ENCODE measurements around the gene SLC8A2. TPM values are rescaled to one million over a fixed set of nuclear protein-coding genes. Genes with fewer than 3 reads are reported as not detected.

SLC8A2 gene
- total RNA-seq, 5 donors from 2014 or later (not counting 1 experiment from before 2014, with no cell fraction given), result not detected

DNA sequence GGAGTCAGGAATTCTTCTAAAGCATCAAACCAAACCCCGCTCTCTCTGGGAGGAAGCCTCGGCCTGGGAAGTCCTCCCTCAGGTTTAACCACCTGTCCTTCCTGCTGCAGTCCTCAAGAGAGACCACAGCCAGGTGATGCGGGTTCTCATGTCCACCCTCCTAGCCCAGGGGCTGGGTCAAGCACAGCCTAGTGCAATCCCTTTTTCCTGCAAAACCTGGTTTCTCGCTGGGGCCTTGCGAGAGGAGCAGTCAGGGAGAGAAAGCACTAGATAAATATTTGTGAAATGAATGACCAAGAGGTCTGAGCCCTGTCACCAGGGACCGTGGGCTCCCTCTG, 2.4 kb downstream of the SLC8A2 start:
- no peak for DNase-seq
- no peak overlapping the region for H3K27ac Mint-ChIP-seq
- Histone ChIP-seq H3K27ac (ENCODE audit: low read length) (no peak overlapping the region), H3K4me3 (ENCODE audit: control insufficient read depth in 1 of 2, extremely low read depth in 1 of 2, low read length in 1 of 2) (no peak overlapping the region), H3K9me3 (no peaks in the 10 kb centered on the region), H3K27me3 (replicated peaks in 1 of 2; ENCODE audit: control insufficient read depth in 2 of 2, extremely low read depth in 1 of 2, insufficient read depth in 2 of 2, low read length in 1 of 2) (peaks cover 2 to 85% of the 10 kb centered on the region in 2 experiments), H3K4me1 (ENCODE audit: control insufficient read depth in 1 of 2, extremely low read depth in 1 of 2, insufficient read depth in 2 of 2, low read length in 2 of 2) (peaks cover 2 to 17% of the 10 kb centered on the region in 2 experiments), H3K36me3 (ENCODE audit: control insufficient read depth in 2 of 2, extremely low read depth in 1 of 2, insufficient read depth in 1 of 2, low read length in 1 of 2) (no peaks in the 10 kb centered on the region)
- peaks cover 6 to 13% (median 12%) of the 10 kb centered on the region in 3 donors for H3K4me1 Mint-ChIP-seq
- ChIA-PET CTCF (no interaction called here), POLR2A (no interaction called here)
- WGBS (ENCODE audit: insufficient coverage), result 43% methylated on average over 2 of the region's 6 CpGs
- peaks cover 29 to 67% of the 10 kb centered on the region in 2 donors for H3K27me3 Mint-ChIP-seq
- H3K36me3 Mint-ChIP-seq, result no peaks in the 10 kb centered on the region
- no peaks in the 10 kb centered on the region for H3K9me3 Mint-ChIP-seq
- H3K4me3 Mint-ChIP-seq, result no peak overlapping the region
- no peak for ATAC-seq (replicated peaks in 1 of 4)

DNA sequence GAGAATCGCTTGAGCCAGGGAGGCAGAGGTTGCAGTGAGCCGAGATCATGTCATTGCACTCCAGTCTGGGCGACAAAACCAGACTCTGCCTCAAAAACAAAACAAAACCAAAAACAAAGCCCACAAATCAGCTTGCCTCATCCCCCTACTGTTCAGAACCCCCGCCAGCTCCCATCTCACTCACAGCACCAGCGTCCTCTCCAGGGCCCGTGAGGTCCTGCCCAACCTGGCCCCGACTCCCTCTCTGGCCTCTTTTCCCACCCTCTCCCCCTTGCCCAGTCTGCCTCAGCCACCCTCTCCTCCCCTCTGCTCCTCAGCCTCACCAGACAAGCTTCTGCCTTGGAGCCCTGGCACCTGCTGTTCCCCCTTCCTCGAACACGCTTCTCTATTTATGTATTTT, 3.8 kb downstream of the SLC8A2 start:
- H3K27me3 ChIP-seq (replicated peaks in 1 of 2; ENCODE audit: control insufficient read depth in 2 of 2, extremely low read depth in 1 of 2, insufficient read depth in 2 of 2, low read length in 1 of 2), result peaks cover 2 to 78% of the 10 kb centered on the region in 2 experiments
- no peak for DNase-seq
- ChIA-PET POLR2A (no interaction called here), CTCF (no interaction called here)
- Mint-ChIP-seq H3K27me3 (peaks cover 29 to 65% of the 10 kb centered on the region in 2 donors), H3K4me3 (no peak overlapping the region), H3K36me3 (no peaks in the 10 kb centered on the region), H3K9me3 (no peaks in the 10 kb centered on the region), H3K27ac (peak overlapping the region in 1 of 2 donors; percentile 46), H3K4me1 (peaks cover 6 to 13% (median 12%) of the 10 kb centered on the region in 3 donors)
- peaks cover 2 to 17% of the 10 kb centered on the region in 2 experiments for H3K4me1 ChIP-seq (ENCODE audit: control insufficient read depth in 1 of 2, extremely low read depth in 1 of 2, insufficient read depth in 2 of 2, low read length in 2 of 2)
- H3K4me3 ChIP-seq (ENCODE audit: control insufficient read depth in 1 of 2, extremely low read depth in 1 of 2, low read length in 1 of 2), result no peak overlapping the region
- H3K36me3 ChIP-seq (ENCODE audit: control insufficient read depth in 2 of 2, extremely low read depth in 1 of 2, insufficient read depth in 1 of 2, low read length in 1 of 2), result no peaks in the 10 kb centered on the region
- no peaks in the 10 kb centered on the region for H3K9me3 ChIP-seq
- ATAC-seq (replicated peaks in 1 of 4), result no peak
- WGBS (ENCODE audit: insufficient coverage), result 46% methylated on average over 9 of the region's 9 CpGs
- H3K27ac ChIP-seq (ENCODE audit: low read length), result no peak overlapping the region

DNA sequence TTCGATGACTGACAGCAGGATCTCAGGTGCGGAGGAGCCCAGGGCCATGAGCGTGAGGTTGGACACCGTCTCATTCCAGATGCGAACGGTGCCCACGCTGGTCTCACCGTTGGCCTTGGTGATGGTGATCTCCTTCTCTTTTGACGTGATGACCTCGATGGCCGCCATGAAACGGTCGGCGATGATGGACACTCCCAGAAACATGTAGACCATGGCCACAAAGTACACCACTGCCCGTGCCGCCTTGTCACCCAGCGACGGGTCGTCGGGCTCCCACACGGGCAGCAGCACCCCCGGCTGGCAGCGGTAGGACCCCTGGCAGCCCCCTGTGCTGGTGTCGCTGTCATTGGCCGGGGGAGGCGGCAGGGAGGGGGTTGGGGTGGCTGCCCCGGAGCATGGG, 5.7 kb downstream of the SLC8A2 start:
- CTCF ChIA-PET, result no interaction called here
- H3K4me1 Mint-ChIP-seq, result peaks cover 0 to 8% (median 4%) of the 10 kb centered on the region in 3 donors
- Histone ChIP-seq H3K27me3 (replicated peaks in 1 of 2; ENCODE audit: control insufficient read depth in 2 of 2, extremely low read depth in 1 of 2, insufficient read depth in 2 of 2, low read length in 1 of 2) (peaks cover 2 to 65% of the 10 kb centered on the region in 2 experiments), H3K4me3 (ENCODE audit: control insufficient read depth in 1 of 2, extremely low read depth in 1 of 2, low read length in 1 of 2) (no peak overlapping the region), H3K36me3 (ENCODE audit: control insufficient read depth in 2 of 2, extremely low read depth in 1 of 2, insufficient read depth in 1 of 2, low read length in 1 of 2) (no peaks in the 10 kb centered on the region), H3K9me3 (no peaks in the 10 kb centered on the region), H3K4me1 (ENCODE audit: control insufficient read depth in 1 of 2, extremely low read depth in 1 of 2, insufficient read depth in 2 of 2, low read length in 2 of 2) (peaks cover 0 to 2% of the 10 kb centered on the region in 2 experiments), H3K27ac (ENCODE audit: low read length) (no peak overlapping the region)
- DNase-seq (no peak), ATAC-seq (replicated peaks in 1 of 4) (no peak)
- peaks cover 29 to 61% of the 10 kb centered on the region in 2 donors for H3K27me3 Mint-ChIP-seq
- 91% methylated on average over 17 of the region's 27 CpGs for WGBS (ENCODE audit: insufficient coverage)
- H3K27ac Mint-ChIP-seq, result no peak overlapping the region
- H3K9me3 Mint-ChIP-seq, result no peaks in the 10 kb centered on the region
- POLR2A ChIA-PET, result no interaction called here
- no peak overlapping the region for H3K4me3 Mint-ChIP-seq
- H3K36me3 Mint-ChIP-seq, result no peaks in the 10 kb centered on the region

DNA sequence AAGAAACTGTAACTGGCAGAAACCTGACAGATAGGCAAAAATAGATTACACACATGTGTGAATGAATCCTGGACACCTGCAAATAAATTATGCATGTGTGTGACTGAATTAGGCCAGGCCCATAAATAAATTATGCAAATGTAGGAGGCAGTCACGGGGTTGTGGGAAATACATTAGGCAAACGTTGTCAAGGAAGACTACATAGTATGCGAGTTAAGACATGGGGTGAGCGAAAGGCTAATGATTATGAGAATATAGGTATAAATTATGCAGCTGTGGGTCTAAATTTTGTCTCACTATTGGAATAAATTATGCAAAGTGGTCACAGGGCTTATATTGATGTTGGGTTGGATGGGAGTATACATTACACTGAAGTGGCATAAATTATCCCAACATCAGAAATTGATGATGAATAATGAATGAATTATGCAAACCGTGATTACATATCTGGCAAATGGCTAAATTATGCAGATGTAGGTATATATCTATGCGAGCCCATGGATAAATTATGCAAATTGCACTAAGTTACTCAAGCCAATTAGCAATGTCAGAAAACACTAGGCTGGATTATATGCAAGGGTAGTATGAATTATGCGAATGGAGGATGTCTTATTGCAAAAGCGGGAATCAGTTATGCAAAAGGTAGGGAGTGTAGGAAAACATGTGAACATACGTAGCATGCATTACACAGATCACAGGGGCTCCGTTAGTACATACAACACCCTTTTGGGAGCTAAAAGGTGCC, 6.8 kb downstream of the SLC8A2 start:
- H3K4me3 Mint-ChIP-seq, result no peak overlapping the region
- 62% methylated on average over 3 of the region's 10 CpGs for WGBS (ENCODE audit: insufficient coverage)
- H3K27me3 ChIP-seq (replicated peaks in 1 of 2; ENCODE audit: control insufficient read depth in 2 of 2, extremely low read depth in 1 of 2, insufficient read depth in 2 of 2, low read length in 1 of 2), result peaks cover 0 to 65% of the 10 kb centered on the region in 2 experiments
- no peak overlapping the region for H3K27ac Mint-ChIP-seq
- no peak overlapping the region for H3K4me3 ChIP-seq (ENCODE audit: control insufficient read depth in 1 of 2, extremely low read depth in 1 of 2, low read length in 1 of 2)
- H3K4me1 Mint-ChIP-seq, result no peaks in the 10 kb centered on the region
- H3K27ac ChIP-seq (ENCODE audit: low read length), result no peak overlapping the region
- DNase-seq (no peak), ATAC-seq (replicated peaks in 1 of 4) (no peak)
- H3K9me3 ChIP-seq, result no peaks in the 10 kb centered on the region
- no peaks in the 10 kb centered on the region for H3K9me3 Mint-ChIP-seq
- ChIA-PET CTCF (no interaction called here), POLR2A (no interaction called here)
- peaks cover 18 to 50% of the 10 kb centered on the region in 2 donors for H3K27me3 Mint-ChIP-seq
- no peaks in the 10 kb centered on the region for H3K36me3 Mint-ChIP-seq
- no peaks in the 10 kb centered on the region for H3K4me1 ChIP-seq (ENCODE audit: control insufficient read depth in 1 of 2, extremely low read depth in 1 of 2, insufficient read depth in 2 of 2, low read length in 2 of 2)
- no peaks in the 10 kb centered on the region for H3K36me3 ChIP-seq (ENCODE audit: control insufficient read depth in 2 of 2, extremely low read depth in 1 of 2, insufficient read depth in 1 of 2, low read length in 1 of 2)

DNA sequence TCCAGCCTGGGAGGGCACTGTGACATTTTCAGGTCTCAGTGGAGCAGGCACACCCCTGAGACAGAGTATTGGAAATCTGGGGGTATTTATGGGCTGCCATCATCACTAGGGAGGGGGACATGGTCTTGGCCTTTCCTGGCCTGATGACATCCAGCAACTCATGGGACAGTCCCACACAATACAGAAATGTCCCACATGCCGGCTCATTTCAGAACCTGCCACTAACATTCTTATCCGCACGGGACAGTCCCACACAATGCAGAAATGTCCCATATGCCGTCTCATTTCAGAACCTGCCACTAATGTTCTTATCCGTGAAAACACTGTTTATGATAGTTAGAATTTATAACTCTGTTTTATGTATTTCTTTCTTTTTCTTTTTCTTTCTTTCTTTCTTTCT, 9.8 kb downstream of the SLC8A2 start:
- Histone ChIP-seq H3K27ac (ENCODE audit: low read length) (no peak overlapping the region), H3K27me3 (replicated peaks in 1 of 2; ENCODE audit: control insufficient read depth in 2 of 2, extremely low read depth in 1 of 2, insufficient read depth in 2 of 2, low read length in 1 of 2) (peaks cover 7 to 64% of the 10 kb centered on the region in 2 experiments), H3K4me3 (ENCODE audit: control insufficient read depth in 1 of 2, extremely low read depth in 1 of 2, low read length in 1 of 2) (no peak overlapping the region), H3K4me1 (ENCODE audit: control insufficient read depth in 1 of 2, extremely low read depth in 1 of 2, insufficient read depth in 2 of 2, low read length in 2 of 2) (no peaks in the 10 kb centered on the region), H3K9me3 (no peaks in the 10 kb centered on the region), H3K36me3 (ENCODE audit: control insufficient read depth in 2 of 2, extremely low read depth in 1 of 2, insufficient read depth in 1 of 2, low read length in 1 of 2) (no peaks in the 10 kb centered on the region)
- Mint-ChIP-seq H3K36me3 (no peaks in the 10 kb centered on the region), H3K4me3 (no peak overlapping the region), H3K27me3 (peaks cover 5 to 29% of the 10 kb centered on the region in 2 donors), H3K4me1 (peaks cover 0 to 2% (median 0%) of the 10 kb centered on the region in 3 donors), H3K27ac (no peak overlapping the region), H3K9me3 (no peaks in the 10 kb centered on the region)
- WGBS (ENCODE audit: insufficient coverage), result 100% methylated on average over 1 of the region's 5 CpGs
- POLR2A ChIA-PET, result no interaction called here
- CTCF ChIA-PET, result interaction anchor here in 1 of 2 donors (0.6 kb wide), 1 partner anchor 1556 kb away, joined by 5 read pairs; no protein-coding TSS in a partner anchor
- no peak for ATAC-seq (replicated peaks in 1 of 4)
- DNase-seq, result no peak

DNA sequence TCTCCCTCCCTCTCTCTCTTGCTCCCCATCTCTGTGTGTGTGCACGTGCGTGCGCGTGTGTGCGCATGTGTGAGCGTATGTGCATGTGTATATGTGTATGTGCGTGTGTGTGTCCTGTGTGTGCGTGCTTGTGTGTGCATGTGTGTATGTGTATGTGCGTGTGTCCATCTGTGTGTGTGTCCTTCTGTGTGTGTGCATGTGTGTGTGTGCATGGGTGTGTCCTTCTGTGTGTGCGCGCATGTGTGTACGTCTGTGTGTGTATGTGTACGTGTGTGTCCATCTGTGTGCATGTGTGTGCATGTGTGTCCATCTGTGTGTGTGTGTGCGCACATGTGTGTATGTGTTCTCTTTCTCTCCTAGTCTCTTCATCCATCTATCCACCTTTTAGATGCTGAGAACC, 12.2 kb downstream of the SLC8A2 start:
- no peaks in the 10 kb centered on the region for H3K36me3 ChIP-seq (ENCODE audit: control insufficient read depth in 2 of 2, extremely low read depth in 1 of 2, insufficient read depth in 1 of 2, low read length in 1 of 2)
- ATAC-seq (replicated peaks in 1 of 4) (no peak), DNase-seq (no peak)
- H3K36me3 Mint-ChIP-seq, result no peaks in the 10 kb centered on the region
- 90% methylated on average over 4 of the region's 14 CpGs for WGBS (ENCODE audit: insufficient coverage)
- peaks cover 0 to 2% (median 0%) of the 10 kb centered on the region in 3 donors for H3K4me1 Mint-ChIP-seq
- peaks cover 12 to 66% of the 10 kb centered on the region in 2 experiments for H3K27me3 ChIP-seq (replicated peaks in 1 of 2; ENCODE audit: control insufficient read depth in 2 of 2, extremely low read depth in 1 of 2, insufficient read depth in 2 of 2, low read length in 1 of 2)
- no peak overlapping the region for H3K27ac Mint-ChIP-seq
- POLR2A ChIA-PET, result no interaction called here
- no peaks in the 10 kb centered on the region for H3K4me1 ChIP-seq (ENCODE audit: control insufficient read depth in 1 of 2, extremely low read depth in 1 of 2, insufficient read depth in 2 of 2, low read length in 2 of 2)
- CTCF ChIA-PET, result no interaction called here
- H3K27me3 Mint-ChIP-seq, result peaks cover 25 to 35% of the 10 kb centered on the region in 2 donors
- no peak overlapping the region for H3K27ac ChIP-seq (ENCODE audit: low read length)
- no peak overlapping the region for H3K4me3 Mint-ChIP-seq
- H3K4me3 ChIP-seq (ENCODE audit: control insufficient read depth in 1 of 2, extremely low read depth in 1 of 2, low read length in 1 of 2), result no peak overlapping the region
- no peaks in the 10 kb centered on the region for H3K9me3 ChIP-seq
- peaks cover 0 to 7% (median 4%) of the 10 kb centered on the region in 3 donors for H3K9me3 Mint-ChIP-seq
